Panc1 (cell line): ENCODE measurements around the gene UBASH3A. TPM values are rescaled to one million over a fixed set of nuclear protein-coding genes. Genes with fewer than 3 reads are reported as not detected.

Experiments
- ATAC-seq: fragments of 200-7000 bp; cut with Tn5 transposase; 2 replicates; pipeline ENCODE4 v1.9.1; 2020; ENCODE audit warnings: mild to moderate bottlenecking, moderate library complexity
- BruUV-seq: library from RNA; stranded (reverse); fragments of 400-500 nt; replicated peaks from 2 replicates; lab custom pipeline; 2021; lab: Mats Ljungman, UMichigan
- CTCF ChIA-PET: fragments of 300-600 bp; sonication (Branson Sonifier 250); formaldehyde crosslinking; loops from one replicate; lab custom pipeline; 2022; ENCODE audit warnings: antibody characterized with exemption; lab: Charles Lee
- POLR2A ChIA-PET: fragments of 300-600 bp; sonication (Branson Sonifier 250); formaldehyde crosslinking; loops from one replicate; lab custom pipeline; 2022; ENCODE audit warnings: antibody characterized with exemption; lab: Charles Lee
- DNase-seq: peaks from one replicate; pipeline ENCODE4 v3.0.0-alpha.2; 2010; ENCODE audit warnings: low read depth, low spot score
- H3K27ac ChIP-seq: 2 replicates; pipeline ENCODE4 v1.5.1; 2011; ENCODE audit warnings: mild to moderate bottlenecking, low read length, inconsistent platforms
- H3K27me3 ChIP-seq: fragments of 200-500 bp; sonication (Bioruptor generic); 2 replicates; pipeline ENCODE4 v1.6.0; 2014; ENCODE audit warnings: low read length, inconsistent platforms; ENCODE audit not compliant: control insufficient read depth, insufficient read depth
- H3K36me3 ChIP-seq: fragments of 200-500 bp; sonication (Bioruptor generic); 2 replicates; pipeline ENCODE4 v1.5.1; 2014; ENCODE audit warnings: inconsistent platforms, mild to moderate bottlenecking, low read length, moderate library complexity; ENCODE audit not compliant: control insufficient read depth, insufficient read depth
- H3K4me1 ChIP-seq: 2 replicates; pipeline ENCODE4 v1.5.1; 2011; ENCODE audit warnings: inconsistent platforms, mild to moderate bottlenecking, low read length, moderate library complexity; ENCODE audit not compliant: control insufficient read depth, insufficient read depth
- H3K4me3 ChIP-seq, 2 experiments: 2 replicates each; pipeline ENCODE4 v1.5.1; 2011 to 2012; ENCODE audit warnings: low read depth in 2 of 2, low read length in 2 of 2, mild to moderate bottlenecking in 2 of 2, inconsistent platforms in 1 of 2, moderate library complexity in 1 of 2
- H3K9me3 ChIP-seq: fragments of 200-500 bp; sonication (Bioruptor generic); 2 replicates; pipeline ENCODE4 v1.5.1; 2014; ENCODE audit warnings: low read depth, mild to moderate bottlenecking, inconsistent platforms, low read length, moderate library complexity; ENCODE audit not compliant: control insufficient read depth, insufficient read depth
- CTCF ChIP-seq: fragments of 450-650 bp; IDR thresholded peaks from 2 replicates; pipeline ENCODE4 v1.5.1; 2017; ENCODE audit warnings: mild to moderate bottlenecking
- POLR2AphosphoS5 ChIP-seq: IDR thresholded peaks from 2 replicates; pipeline ENCODE4 v1.6.1; 2012; ENCODE audit warnings: mild to moderate bottlenecking, low read depth, low read length, moderate library complexity
- SIN3A ChIP-seq: IDR thresholded peaks from 2 replicates; pipeline ENCODE4 v1.6.1; 2012; ENCODE audit warnings: low read depth, mild to moderate bottlenecking, low read length, moderate library complexity, borderline replicate concordance; ENCODE audit not compliant: insufficient read depth
- TCF7L2 ChIP-seq: IDR thresholded peaks from 2 replicates; pipeline ENCODE4 v1.6.1; 2011; ENCODE audit warnings: mild to moderate bottlenecking, low read depth, low read length, inconsistent platforms
- in situ Hi-C: cut with HindIII; loops from 2 replicates; pipeline ENCODE4 v1.10.0; 2016; ENCODE audit warnings: low sequenced_read_pairs, low pct_unique_long_range_greater_than_20kb
- intact Hi-C: fragments of 100-400 bp; cut with micrococcal nuclease; formaldehyde crosslinking; loops from one replicate; pipeline ENCODE4 v1.10.0; 2022; ENCODE audit not compliant: unreplicated experiment
- total RNA-seq: library from RNA; stranded (reverse); gene quantifications from one replicate; pipeline ENCODE4 v1.2.1, GENCODE V29; 2021; ENCODE audit not compliant: unreplicated experiment
- TF ChIP-seq, protein P1 (sequence below), 2 experiments: IDR thresholded peaks; 2 replicates each; pipeline ENCODE4 v1.6.1; 2011 to 2012; ENCODE audit warnings: low read depth in 2 of 2, control low read depth in 1 of 2, low read length in 1 of 2, mild to moderate bottlenecking in 1 of 2, moderate library complexity in 1 of 2; ENCODE audit not compliant: insufficient read depth in 1 of 2

UBASH3A gene
- total RNA-seq, 1 experiment from 2014 or later = 0.33 TPM

GRCh38 chr21:42423685-42424084 lies 20.0 kb downstream of the UBASH3A start:
- POLR2A ChIA-PET = no interaction called here
- in situ Hi-C loops (no loop called here), intact Hi-C loops (no loop called here)
- Histone ChIP-seq H3K36me3 (no peaks in the 10 kb centered on the region), H3K4me3 (no peak overlapping the region), H3K4me1 (no peaks in the 10 kb centered on the region), H3K9me3 (no peaks in the 10 kb centered on the region), H3K27ac (no peak overlapping the region), H3K27me3 (no peaks in the 10 kb centered on the region; the same call in 1 of the 2 replicates)
- TF ChIP-seq POLR2AphosphoS5 (no peak), CTCF (no peak), TCF7L2 (no peak), SIN3A (no peak)
- TF ChIP-seq, protein P1, sequence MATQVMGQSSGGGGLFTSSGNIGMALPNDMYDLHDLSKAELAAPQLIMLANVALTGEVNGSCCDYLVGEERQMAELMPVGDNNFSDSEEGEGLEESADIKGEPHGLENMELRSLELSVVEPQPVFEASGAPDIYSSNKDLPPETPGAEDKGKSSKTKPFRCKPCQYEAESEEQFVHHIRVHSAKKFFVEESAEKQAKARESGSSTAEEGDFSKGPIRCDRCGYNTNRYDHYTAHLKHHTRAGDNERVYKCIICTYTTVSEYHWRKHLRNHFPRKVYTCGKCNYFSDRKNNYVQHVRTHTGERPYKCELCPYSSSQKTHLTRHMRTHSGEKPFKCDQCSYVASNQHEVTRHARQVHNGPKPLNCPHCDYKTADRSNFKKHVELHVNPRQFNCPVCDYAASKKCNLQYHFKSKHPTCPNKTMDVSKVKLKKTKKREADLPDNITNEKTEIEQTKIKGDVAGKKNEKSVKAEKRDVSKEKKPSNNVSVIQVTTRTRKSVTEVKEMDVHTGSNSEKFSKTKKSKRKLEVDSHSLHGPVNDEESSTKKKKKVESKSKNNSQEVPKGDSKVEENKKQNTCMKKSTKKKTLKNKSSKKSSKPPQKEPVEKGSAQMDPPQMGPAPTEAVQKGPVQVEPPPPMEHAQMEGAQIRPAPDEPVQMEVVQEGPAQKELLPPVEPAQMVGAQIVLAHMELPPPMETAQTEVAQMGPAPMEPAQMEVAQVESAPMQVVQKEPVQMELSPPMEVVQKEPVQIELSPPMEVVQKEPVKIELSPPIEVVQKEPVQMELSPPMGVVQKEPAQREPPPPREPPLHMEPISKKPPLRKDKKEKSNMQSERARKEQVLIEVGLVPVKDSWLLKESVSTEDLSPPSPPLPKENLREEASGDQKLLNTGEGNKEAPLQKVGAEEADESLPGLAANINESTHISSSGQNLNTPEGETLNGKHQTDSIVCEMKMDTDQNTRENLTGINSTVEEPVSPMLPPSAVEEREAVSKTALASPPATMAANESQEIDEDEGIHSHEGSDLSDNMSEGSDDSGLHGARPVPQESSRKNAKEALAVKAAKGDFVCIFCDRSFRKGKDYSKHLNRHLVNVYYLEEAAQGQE (IDR thresholded peaks at IDR 0.05; ENCODE audit: insufficient read depth in 1 of 2, low read depth in 2 of 2, low read length in 1 of 2) = no peak
- no TSS peak for BruUV-seq
- no peak for ATAC-seq
- DNase-seq = no peak
- CTCF ChIA-PET = no interaction called here

- no peaks in the 10 kb centered on the region for H3K9me3 ChIP-seq
- DNase-seq (no peak), ATAC-seq (no peak)
- no peak overlapping the region for H3K4me3 ChIP-seq
- intact Hi-C loops = no loop called here
- TF ChIP-seq POLR2AphosphoS5 (no peak), SIN3A (no peak), TCF7L2 (no peak), CTCF (no peak)
- TF ChIP-seq, protein P1 (IDR thresholded peaks at IDR 0.05; ENCODE audit: insufficient read depth in 1 of 2, low read depth in 2 of 2, low read length in 1 of 2) = no peak
- no peaks in the 10 kb centered on the region for H3K36me3 ChIP-seq
- no peaks in the 10 kb centered on the region; the same call in 1 of the 2 replicates for H3K27me3 ChIP-seq
- no TSS peak for BruUV-seq
- POLR2A ChIA-PET = no interaction called here
- CTCF ChIA-PET = no interaction called here
- H3K4me1 ChIP-seq = no peaks in the 10 kb centered on the region
- H3K27ac ChIP-seq = no peak overlapping the region
- in situ Hi-C loops = no loop called here
Measured at GRCh38 chr21:42424914-42425541, 21.3 kb downstream of the UBASH3A start.
